ENCODE measurements around the gene ORC4.
A peak's percentile ranks its signal among the peaks of the same experiment; 100 is the strongest.

Gene ORC4

GRCh38 chr2:148026573-148026972 is 6.0 kb upstream of the ORC4 start:
- Histone ChIP-seq H3K4me1 (ENCODE audit: control insufficient read depth in 1 of 2, insufficient read depth in 1 of 2, low read depth in 1 of 2, low read length in 1 of 2) (peaks cover 13 to 15% of the 10 kb centered on the region in 2 experiments), H3K36me3 (no peaks in the 10 kb centered on the region), H3K9me3 (no peaks in the 10 kb centered on the region), H3K27me3 (no peaks in the 10 kb centered on the region), H3K27ac (no peak overlapping the region), H3K4me3 (ENCODE audit: low read depth in 1 of 2, low read length in 1 of 2) (no peak overlapping the region)
- no peak for TF ChIP-seq CTCF (IDR thresholded peaks at IDR 0.05)

DNA sequence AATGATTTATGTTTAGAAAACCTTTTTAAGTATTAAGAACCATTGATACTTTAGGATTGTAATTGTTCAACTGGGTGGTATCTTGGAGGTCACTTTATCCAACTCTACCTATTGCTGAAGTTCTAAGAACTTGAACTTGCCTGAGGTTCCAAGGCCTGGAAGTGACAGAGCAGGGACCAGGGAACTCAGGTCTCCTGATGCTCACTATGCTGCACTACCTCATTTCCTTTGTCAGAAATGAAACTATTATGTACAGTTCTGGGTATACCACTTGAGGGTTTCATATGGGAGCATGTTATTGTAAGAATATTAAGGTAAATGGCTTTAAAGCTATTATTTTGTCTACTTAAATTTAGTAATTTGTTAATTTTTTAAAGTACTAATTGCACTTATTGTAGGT is 3.3 kb upstream of the ORC4 start:
- no peak overlapping the region for H3K27ac ChIP-seq
- H3K36me3 ChIP-seq = no peaks in the 10 kb centered on the region
- H3K4me3 ChIP-seq (ENCODE audit: low read depth in 1 of 2, low read length in 1 of 2) = no peak overlapping the region
- peaks cover 27 to 31% of the 10 kb centered on the region in 2 experiments for H3K4me1 ChIP-seq (ENCODE audit: control insufficient read depth in 1 of 2, insufficient read depth in 1 of 2, low read depth in 1 of 2, low read length in 1 of 2)
- H3K9me3 ChIP-seq = no peaks in the 10 kb centered on the region
- H3K27me3 ChIP-seq = no peaks in the 10 kb centered on the region
- TF ChIP-seq CTCF (IDR thresholded peaks at IDR 0.05) = no peak

DNA sequence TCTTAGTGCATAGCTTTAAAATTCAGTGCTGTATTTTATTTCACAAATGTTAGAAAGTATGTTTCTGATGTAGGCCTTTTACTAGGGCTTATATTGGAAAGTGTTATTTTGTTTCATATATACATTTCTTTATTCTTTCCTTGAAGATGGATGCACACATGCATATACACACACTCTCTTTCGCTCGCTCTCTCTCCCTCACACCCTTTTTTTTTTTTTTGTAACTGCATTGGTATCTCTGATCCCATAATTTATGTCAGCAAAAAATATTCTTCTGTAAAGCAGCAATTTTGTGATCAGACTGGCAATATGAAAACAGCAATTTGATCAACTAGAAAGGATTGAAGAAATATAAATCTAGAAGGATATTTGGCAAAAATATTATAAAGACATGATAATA is 2.3 kb upstream of the ORC4 start:
- Histone ChIP-seq H3K27ac (no peak overlapping the region), H3K4me3 (ENCODE audit: low read depth in 1 of 2, low read length in 1 of 2) (no peak overlapping the region)

GRCh38 chr2:148022351-148022750 is 1.8 kb upstream of the ORC4 start:
- H3K9me3 ChIP-seq = no peaks in the 10 kb centered on the region
- H3K27ac ChIP-seq = peak overlapping the region; percentile 97
- TF ChIP-seq CTCF (IDR thresholded peaks at IDR 0.05) = no peak
- no peaks in the 10 kb centered on the region for H3K36me3 ChIP-seq
- no peaks in the 10 kb centered on the region for H3K27me3 ChIP-seq
- H3K4me1 ChIP-seq (ENCODE audit: control insufficient read depth in 1 of 2, insufficient read depth in 1 of 2, low read depth in 1 of 2, low read length in 1 of 2) = peaks cover 27 to 31% of the 10 kb centered on the region in 2 experiments
- H3K4me3 ChIP-seq (ENCODE audit: low read depth in 1 of 2, low read length in 1 of 2) = peak overlapping the region; percentile 85 to 86

More for the DNA sequence above, 2.3 kb upstream of the ORC4 start:
- Histone ChIP-seq H3K4me1 (ENCODE audit: control insufficient read depth in 1 of 2, insufficient read depth in 1 of 2, low read depth in 1 of 2, low read length in 1 of 2) (peaks cover 27 to 31% of the 10 kb centered on the region in 2 experiments), H3K9me3 (no peaks in the 10 kb centered on the region), H3K27me3 (no peaks in the 10 kb centered on the region), H3K36me3 (no peaks in the 10 kb centered on the region)
- no peak for TF ChIP-seq CTCF (IDR thresholded peaks at IDR 0.05)

GRCh38 chr2:148021886-148022285 is 1.3 kb upstream of the ORC4 start:
- TF ChIP-seq CTCF (IDR thresholded peaks at IDR 0.05) = no peak
- Histone ChIP-seq H3K36me3 (no peaks in the 10 kb centered on the region), H3K4me1 (ENCODE audit: control insufficient read depth in 1 of 2, insufficient read depth in 1 of 2, low read depth in 1 of 2, low read length in 1 of 2) (peaks cover 27 to 31% of the 10 kb centered on the region in 2 experiments), H3K27ac (peak overlapping the region; percentile 97), H3K27me3 (no peaks in the 10 kb centered on the region), H3K4me3 (ENCODE audit: low read depth in 1 of 2, low read length in 1 of 2) (peak overlapping the region; percentile 85 to 86), H3K9me3 (no peaks in the 10 kb centered on the region)

Data from neutrophil (primary cell).